PC-9 (cell line): ENCODE measurements around the gene STARD8. TPM values are rescaled to one million over a fixed set of nuclear protein-coding genes. Genes with fewer than 3 reads are reported as not detected.

Source experiments
- BruUV-seq: library from RNA; stranded (reverse); fragments of 400-500 nt; replicated peaks from 2 replicates; lab custom pipeline; 2021; lab: Mats Ljungman, UMichigan
- CTCF ChIA-PET: fragments of 300-600 bp; sonication (Branson Sonifier 250); formaldehyde crosslinking; loops from one replicate; lab custom pipeline; 2022; ENCODE audit warnings: antibody characterized with exemption; lab: Charles Lee
- POLR2A ChIA-PET: fragments of 300-600 bp; sonication (Branson Sonifier 250); formaldehyde crosslinking; loops from one replicate; lab custom pipeline; 2022; ENCODE audit warnings: antibody characterized with exemption; ENCODE audit not compliant: unreplicated experiment; lab: Charles Lee
- DNase-seq, 2 experiments: peaks; one replicate each; pipeline versions ENCODE4 v3.0.0 to v3.0.0-alpha.2; 2015 to 2022; ENCODE audit warnings: mixed read lengths in 1 of 2
- H2AFZ ChIP-seq: fragments of 200-600 bp; sonication (generic); 2 replicates; pipeline ENCODE4 v1.8.1; 2017; ENCODE audit warnings: antibody characterized with exemption
- H3F3A ChIP-seq: fragments of 200-600 bp; sonication (generic); 2 replicates; pipeline ENCODE4 v1.8.1; 2017; ENCODE audit warnings: antibody characterized with exemption, mild to moderate bottlenecking, low read depth; ENCODE audit not compliant: insufficient read depth
- H3K27ac ChIP-seq: fragments of 200-600 bp; sonication (generic); 2 replicates; pipeline ENCODE4 v1.6.1; 2016; ENCODE audit warnings: mixed run types
- H3K27me3 ChIP-seq: fragments of 200-600 bp; sonication (generic); 2 replicates; pipeline ENCODE4 v1.6.1; 2016; ENCODE audit warnings: low read depth, mixed run types; ENCODE audit not compliant: insufficient read depth
- H3K36me3 ChIP-seq: fragments of 200-600 bp; sonication (generic); 2 replicates; pipeline ENCODE4 v1.6.1; 2016; ENCODE audit warnings: low read depth, mixed run types
- H3K4me1 ChIP-seq: fragments of 200-600 bp; sonication (generic); replicated peaks from 2 replicates; pipeline ENCODE4 v1.6.1; 2016; ENCODE audit warnings: mixed run types; ENCODE audit not compliant: insufficient read depth
- H3K4me2 ChIP-seq: fragments of 200-600 bp; sonication (generic); 2 replicates; pipeline ENCODE4 v1.6.1; 2017; ENCODE audit warnings: mixed run types
- H3K4me3 ChIP-seq: fragments of 200-600 bp; sonication (generic); 2 replicates; pipeline ENCODE4 v1.6.1; 2016; ENCODE audit warnings: mixed run types
- H3K79me2 ChIP-seq: fragments of 200-600 bp; sonication (generic); 2 replicates; pipeline ENCODE4 v1.6.1; 2017; ENCODE audit warnings: low read depth, mixed run types
- H3K9me2 ChIP-seq: fragments of 200-600 bp; sonication (generic); 2 replicates; pipeline ENCODE4 v1.8.1; 2017; ENCODE audit warnings: mild to moderate bottlenecking; ENCODE audit not compliant: insufficient read depth
- H3K9me3 ChIP-seq: fragments of 200-600 bp; sonication (generic); 2 replicates; pipeline ENCODE4 v1.8.1; 2016; ENCODE audit warnings: low read depth; ENCODE audit not compliant: insufficient read depth
- H4K20me1 ChIP-seq: fragments of 200-600 bp; sonication (generic); 2 replicates; pipeline ENCODE4 v1.8.1; 2017; ENCODE audit not compliant: insufficient read depth
- EZH2 ChIP-seq: fragments of 200-600 bp; sonication (generic); IDR thresholded peaks from 2 replicates; pipeline ENCODE4 v1.8.0; 2017; ENCODE audit warnings: antibody characterized with exemption, low read depth
- intact Hi-C: fragments of 100-400 bp; cut with micrococcal nuclease; formaldehyde crosslinking; loops from one replicate; pipeline ENCODE4 v1.10.0; 2022; ENCODE audit not compliant: unreplicated experiment
- total RNA-seq: library from RNA; stranded (reverse); gene quantifications from 2 replicates; pipeline ENCODE4 v1.2.3, GENCODE V29; 2021
- TF ChIP-seq, protein P1 (sequence below): fragments of 200-600 bp; sonication (generic); conservative IDR thresholded peaks from 2 replicates; pipeline ENCODE4 v1.6.1; 2017; ENCODE audit warnings: mixed run types, antibody characterized with exemption, mild to moderate bottlenecking, moderate library complexity

The STARD8 gene
- total RNA-seq, 1 experiment from 2014 or later: 2.2 TPM

DNA sequence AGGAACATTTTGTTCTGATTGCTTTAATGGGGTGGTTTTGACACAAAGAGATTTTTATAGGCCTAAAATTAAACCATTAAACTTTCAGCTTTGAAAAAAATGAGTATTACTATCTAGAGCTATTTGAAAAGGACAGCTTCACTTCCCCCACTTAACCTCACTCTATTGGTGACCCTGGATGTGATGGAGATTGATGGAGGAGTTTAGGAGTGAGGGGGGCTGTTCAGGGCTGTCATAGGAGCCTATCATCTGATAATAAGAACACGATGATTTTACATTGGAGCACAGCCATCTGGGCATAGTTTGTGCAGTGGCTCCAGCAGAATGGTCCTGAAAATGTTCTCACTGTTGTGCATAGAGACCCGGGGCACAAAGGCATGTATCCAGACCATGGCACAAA is 110.3 kb downstream of the STARD8 start:
- Histone ChIP-seq H3K27me3 (no peaks in the 10 kb centered on the region), H3K4me3 (no peak overlapping the region), H3K36me3 (no peaks in the 10 kb centered on the region), H3K9me2 (no peaks in the 10 kb centered on the region), H3K4me2 (no peak overlapping the region), H2AFZ (no peak overlapping the region), H3K9me3 (no peaks in the 10 kb centered on the region), H3K4me1 (no peaks in the 10 kb centered on the region), H3K79me2 (no peaks in the 10 kb centered on the region), H4K20me1 (no peaks in the 10 kb centered on the region), H3K27ac (no peak overlapping the region), H3F3A (no peaks in the 10 kb centered on the region)
- POLR2A ChIA-PET: no interaction called here
- CTCF ChIA-PET: no interaction called here
- intact Hi-C loops: no loop called here
- TF ChIP-seq, protein P1, sequence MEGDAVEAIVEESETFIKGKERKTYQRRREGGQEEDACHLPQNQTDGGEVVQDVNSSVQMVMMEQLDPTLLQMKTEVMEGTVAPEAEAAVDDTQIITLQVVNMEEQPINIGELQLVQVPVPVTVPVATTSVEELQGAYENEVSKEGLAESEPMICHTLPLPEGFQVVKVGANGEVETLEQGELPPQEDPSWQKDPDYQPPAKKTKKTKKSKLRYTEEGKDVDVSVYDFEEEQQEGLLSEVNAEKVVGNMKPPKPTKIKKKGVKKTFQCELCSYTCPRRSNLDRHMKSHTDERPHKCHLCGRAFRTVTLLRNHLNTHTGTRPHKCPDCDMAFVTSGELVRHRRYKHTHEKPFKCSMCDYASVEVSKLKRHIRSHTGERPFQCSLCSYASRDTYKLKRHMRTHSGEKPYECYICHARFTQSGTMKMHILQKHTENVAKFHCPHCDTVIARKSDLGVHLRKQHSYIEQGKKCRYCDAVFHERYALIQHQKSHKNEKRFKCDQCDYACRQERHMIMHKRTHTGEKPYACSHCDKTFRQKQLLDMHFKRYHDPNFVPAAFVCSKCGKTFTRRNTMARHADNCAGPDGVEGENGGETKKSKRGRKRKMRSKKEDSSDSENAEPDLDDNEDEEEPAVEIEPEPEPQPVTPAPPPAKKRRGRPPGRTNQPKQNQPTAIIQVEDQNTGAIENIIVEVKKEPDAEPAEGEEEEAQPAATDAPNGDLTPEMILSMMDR: no peak
- TF ChIP-seq EZH2: no peak
- DNase-seq: no peak
- BruUV-seq: no TSS peak

DNA sequence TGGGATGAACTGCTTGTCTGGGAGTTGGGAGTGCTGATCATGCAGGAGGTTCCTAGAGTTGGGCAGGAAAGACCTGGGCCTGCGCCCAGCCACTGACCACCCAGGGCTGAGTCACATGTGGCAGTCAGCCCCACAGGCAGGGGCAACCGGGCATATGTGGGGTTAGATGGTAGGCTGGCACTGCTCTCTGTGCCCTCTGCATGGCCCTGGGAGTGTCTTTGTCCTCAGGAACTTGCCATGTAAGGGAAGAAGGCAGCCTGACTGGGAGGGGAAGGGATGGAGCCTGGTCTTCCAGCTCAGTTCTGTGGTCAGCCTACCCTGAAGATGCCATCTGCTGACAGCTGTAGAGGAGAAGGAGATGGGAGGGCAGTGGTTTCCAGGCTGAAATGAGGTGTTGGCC is 111.2 kb downstream of the STARD8 start:
- H3K4me2 ChIP-seq: no peak overlapping the region
- no peak overlapping the region for H2AFZ ChIP-seq
- no peaks in the 10 kb centered on the region for H3K9me2 ChIP-seq
- POLR2A ChIA-PET: no interaction called here
- no peaks in the 10 kb centered on the region for H4K20me1 ChIP-seq
- H3K27ac ChIP-seq: no peak overlapping the region
- H3K4me3 ChIP-seq: no peak overlapping the region
- no peaks in the 10 kb centered on the region for H3K36me3 ChIP-seq
- H3K79me2 ChIP-seq: no peaks in the 10 kb centered on the region
- no peak for DNase-seq
- H3K27me3 ChIP-seq: peaks cover 3% of the 10 kb centered on the region; the same call in 1 of the 2 replicates
- H3K9me3 ChIP-seq: no peaks in the 10 kb centered on the region
- no peaks in the 10 kb centered on the region for H3F3A ChIP-seq
- no peak for TF ChIP-seq EZH2
- TF ChIP-seq, protein P1: no peak
- CTCF ChIA-PET: no interaction called here
- intact Hi-C loops: no loop called here
- H3K4me1 ChIP-seq: no peaks in the 10 kb centered on the region
- no TSS peak for BruUV-seq

DNA sequence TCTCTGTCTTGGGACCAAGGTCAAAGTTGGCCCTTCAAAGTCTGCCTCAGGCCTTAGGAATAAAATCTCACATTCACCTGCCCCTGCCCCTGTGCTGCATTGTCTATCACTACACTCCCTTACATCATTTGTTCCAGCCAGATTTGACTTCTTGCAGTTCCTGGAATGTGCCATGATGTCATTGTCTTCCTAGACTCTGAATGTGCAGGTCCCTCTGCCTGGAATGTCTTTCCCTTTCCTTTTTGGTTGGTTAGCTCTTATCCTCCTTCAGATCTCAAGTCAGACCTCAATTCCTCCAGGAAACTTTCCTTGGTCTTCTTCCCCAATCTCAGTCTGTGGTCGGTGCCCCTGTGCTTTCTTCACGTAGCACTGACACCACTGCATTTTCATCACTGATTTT is 113.6 kb downstream of the STARD8 start:
- H3K4me1 ChIP-seq: no peaks in the 10 kb centered on the region
- no peaks in the 10 kb centered on the region for H3F3A ChIP-seq
- no peak overlapping the region for H3K27ac ChIP-seq
- no peak overlapping the region for H3K4me2 ChIP-seq
- H3K36me3 ChIP-seq: no peaks in the 10 kb centered on the region
- TF ChIP-seq EZH2: no peak
- TF ChIP-seq, protein P1: no peak
- DNase-seq: no peak
- H4K20me1 ChIP-seq: no peaks in the 10 kb centered on the region
- no peaks in the 10 kb centered on the region for H3K9me2 ChIP-seq
- no peak overlapping the region for H3K4me3 ChIP-seq
- ChIA-PET CTCF (no interaction called here), POLR2A (no interaction called here)
- H3K9me3 ChIP-seq: no peaks in the 10 kb centered on the region
- H3K27me3 ChIP-seq: peaks cover 3% of the 10 kb centered on the region; the same call in 1 of the 2 replicates
- no peak overlapping the region for H2AFZ ChIP-seq
- intact Hi-C loops: no loop called here
- no peaks in the 10 kb centered on the region for H3K79me2 ChIP-seq
- no TSS peak for BruUV-seq
